T-helper 17 cell (primary cell): ENCODE results near the gene MANF. TPM values are rescaled to one million over a fixed set of nuclear protein-coding genes. Genes with fewer than 3 reads are reported as not detected.

Source experiments
- ATAC-seq: fragments of 150-1000 bp; cut with Tn5 transposase; 2 replicates; pipeline ENCODE4 v1.10.0; 2021; ENCODE audit warnings: mild to moderate bottlenecking, moderate library complexity
- DNase-seq, 3 donors: peaks; one replicate each; pipeline versions ENCODE4 v3.0.0 to v3.0.0-alpha.2; 2020 to 2021
- H3K9me3 ChIP-seq: one replicate; pipeline ENCODE4 v1.7.0; 2013; ENCODE audit warnings: low read length, mild to moderate bottlenecking; ENCODE audit not compliant: control insufficient read depth, poor library complexity, severe bottlenecking
- H3K27ac Mint-ChIP-seq: one replicate; pipeline ENCODE4 v1.8.0; 2022; ENCODE audit warnings: mild to moderate bottlenecking, moderate library complexity, mixed read lengths
- H3K27me3 Mint-ChIP-seq: one replicate; pipeline ENCODE4 v1.8.0; 2022; ENCODE audit warnings: mixed read lengths
- H3K36me3 Mint-ChIP-seq: one replicate; pipeline ENCODE4 v1.8.0; 2022; ENCODE audit warnings: low read depth, mixed read lengths
- H3K4me1 Mint-ChIP-seq: one replicate; pipeline ENCODE4 v1.8.0; 2022; ENCODE audit warnings: mild to moderate bottlenecking, mixed read lengths
- H3K4me3 Mint-ChIP-seq: one replicate; pipeline ENCODE4 v1.8.0; 2022; ENCODE audit warnings: mild to moderate bottlenecking, moderate library complexity, mixed read lengths
- total RNA-seq, 4 donors: library from RNA in 2 of 4; stranded (reverse) in 2 of 4; gene quantifications; one replicate each; pipeline ENCODE4 v1.2.3 and lab custom pipeline; 2022 to 2026

The MANF gene
- total RNA-seq, 2 donors from 2014 or later: 35.4 to 43.3 TPM

DNA sequence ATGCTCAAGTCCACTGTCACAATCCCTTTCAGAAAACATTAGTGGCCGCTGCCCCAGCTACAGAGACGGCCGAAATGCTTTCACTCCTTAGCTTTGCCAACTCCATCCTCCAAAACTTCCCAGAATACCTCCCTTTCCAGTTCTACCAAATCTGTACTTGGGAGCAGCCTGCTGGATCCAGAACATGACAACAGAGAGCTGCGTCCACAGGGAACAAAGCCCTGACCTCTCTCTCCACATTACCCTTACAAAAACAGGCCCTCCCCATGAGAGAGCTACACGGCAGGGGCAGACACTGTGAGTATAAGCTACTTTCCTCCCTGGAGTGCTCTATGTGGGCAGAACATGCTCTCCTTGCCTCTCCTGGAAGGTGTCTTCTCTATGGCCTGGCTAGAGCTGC, 12.3 kb downstream of the MANF start:
- Mint-ChIP-seq H3K4me3 (no peak overlapping the region), H3K27ac (peak overlapping the region; percentile 79), H3K36me3 (peaks cover 8% of the 10 kb centered on the region), H3K27me3 (no peaks in the 10 kb centered on the region), H3K4me1 (peaks cover 31% of the 10 kb centered on the region)
- ATAC-seq: no peak
- no peak for DNase-seq
- H3K9me3 ChIP-seq: no peaks in the 10 kb centered on the region

DNA sequence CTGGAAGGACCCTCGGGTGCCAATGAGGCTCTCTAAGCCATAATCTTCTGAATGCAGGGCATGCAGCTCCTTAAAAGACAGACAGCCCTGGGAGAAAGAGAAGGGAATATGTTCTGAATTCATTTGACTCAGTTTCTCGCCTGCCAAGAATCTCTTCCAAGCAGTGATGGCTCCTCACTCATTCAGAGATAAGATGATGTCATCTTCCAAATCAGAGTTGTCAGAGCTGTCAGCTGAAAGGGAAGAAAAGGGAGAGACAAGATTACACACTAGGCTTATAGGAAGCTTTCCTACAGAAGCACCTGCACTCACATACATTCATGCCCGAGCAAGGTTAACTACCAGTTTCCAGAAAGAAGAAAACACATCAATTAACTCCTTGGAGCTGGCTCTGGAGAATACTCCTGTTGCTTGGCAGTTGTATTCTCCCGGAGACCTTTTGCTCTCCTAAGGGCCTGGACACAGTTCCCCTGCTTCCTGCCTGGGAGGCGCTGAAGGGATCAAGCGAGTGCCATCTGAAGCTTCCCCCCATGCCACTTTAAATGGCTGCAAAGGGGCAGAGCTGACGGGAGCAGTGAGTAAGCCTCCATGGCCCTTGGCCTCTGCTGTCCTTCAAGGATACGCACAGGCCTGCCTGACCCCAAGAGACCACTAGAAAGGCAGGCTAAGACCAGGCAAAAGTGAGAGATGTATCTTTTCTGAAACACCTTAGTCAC, 13.7 kb downstream of the MANF start:
- Mint-ChIP-seq H3K27me3 (no peaks in the 10 kb centered on the region), H3K27ac (no peak overlapping the region), H3K4me1 (peaks cover 33% of the 10 kb centered on the region), H3K36me3 (peaks cover 12% of the 10 kb centered on the region), H3K4me3 (no peak overlapping the region)
- DNase-seq: no peak
- H3K9me3 ChIP-seq: no peaks in the 10 kb centered on the region
- ATAC-seq: no peak

DNA sequence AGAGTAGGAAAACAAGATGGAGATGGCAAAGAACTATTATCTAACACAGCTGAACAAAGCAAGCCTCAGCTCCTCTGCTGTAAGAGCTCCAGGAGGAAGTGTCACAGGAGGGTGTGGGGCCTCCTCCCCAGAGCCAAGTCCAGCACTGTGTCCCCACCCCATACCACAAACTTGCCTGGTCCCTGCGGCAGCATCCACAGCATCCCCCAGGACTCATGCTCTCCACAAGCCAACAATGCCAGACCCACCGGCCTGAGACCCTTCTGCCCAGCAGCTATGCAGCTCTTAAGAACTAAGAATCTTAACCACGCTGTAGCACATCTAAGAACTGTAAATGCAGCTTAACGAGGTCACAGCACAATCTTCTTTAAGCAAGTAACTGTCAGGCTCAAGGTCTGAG, 15.1 kb downstream of the MANF start:
- no peaks in the 10 kb centered on the region for H3K9me3 ChIP-seq
- peak overlapping the region; percentile 49 for H3K27ac Mint-ChIP-seq
- DNase-seq (no peak), ATAC-seq (no peak)
- H3K36me3 Mint-ChIP-seq: peaks cover 8% of the 10 kb centered on the region
- no peak overlapping the region for H3K4me3 Mint-ChIP-seq
- H3K27me3 Mint-ChIP-seq: no peaks in the 10 kb centered on the region
- peaks cover 22% of the 10 kb centered on the region for H3K4me1 Mint-ChIP-seq

DNA sequence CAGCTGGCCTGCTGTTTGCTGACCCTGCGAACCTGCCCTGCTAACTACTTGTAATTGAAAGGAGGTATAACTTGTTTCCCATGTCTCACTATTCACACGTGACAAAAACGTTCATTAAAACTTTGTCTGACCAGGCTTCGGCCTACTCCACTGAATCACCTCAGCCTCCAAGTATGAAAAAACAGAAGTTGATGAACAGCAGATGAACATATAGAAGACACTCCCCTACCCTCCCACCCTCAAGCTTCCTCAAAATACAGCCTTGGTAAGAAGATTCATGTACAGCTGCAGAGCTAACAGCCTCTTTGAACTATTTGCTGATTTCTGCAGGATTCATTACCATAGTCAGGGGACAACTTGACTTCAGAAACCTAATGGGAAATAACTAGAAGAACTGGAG, 16.6 kb downstream of the MANF start:
- no peaks in the 10 kb centered on the region for H3K9me3 ChIP-seq
- DNase-seq: no peak
- peaks cover 13% of the 10 kb centered on the region for H3K4me1 Mint-ChIP-seq
- H3K4me3 Mint-ChIP-seq: no peak overlapping the region
- H3K27me3 Mint-ChIP-seq: no peaks in the 10 kb centered on the region
- H3K36me3 Mint-ChIP-seq: peaks cover 10% of the 10 kb centered on the region
- ATAC-seq: no peak
- peak overlapping the region; percentile 19 for H3K27ac Mint-ChIP-seq

DNA sequence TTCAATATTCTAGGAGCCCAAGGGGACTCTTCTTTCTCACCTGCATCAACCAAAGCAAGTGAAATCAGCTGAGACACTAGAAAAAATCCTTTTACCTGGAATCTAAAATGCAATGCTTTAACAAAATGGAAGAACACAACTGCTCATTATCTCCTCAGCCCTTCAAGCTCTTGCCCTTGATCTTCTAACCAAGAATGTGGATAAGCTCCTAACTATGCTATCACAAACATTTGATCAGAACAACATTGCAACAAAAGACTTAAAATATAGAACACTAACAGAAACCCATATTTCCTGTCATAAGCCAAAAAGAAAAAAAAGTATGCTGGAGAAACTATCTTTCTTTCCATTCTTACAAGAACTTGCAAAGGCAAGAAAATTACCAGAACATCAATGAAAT, 18.6 kb downstream of the MANF start:
- ATAC-seq: no peak
- H3K4me3 Mint-ChIP-seq: no peak overlapping the region
- no peak for DNase-seq
- no peaks in the 10 kb centered on the region for H3K27me3 Mint-ChIP-seq
- peak overlapping the region; percentile 76 for H3K27ac Mint-ChIP-seq
- no peaks in the 10 kb centered on the region for H3K9me3 ChIP-seq
- H3K4me1 Mint-ChIP-seq: peaks cover 12% of the 10 kb centered on the region
- peaks cover 10% of the 10 kb centered on the region for H3K36me3 Mint-ChIP-seq

DNA sequence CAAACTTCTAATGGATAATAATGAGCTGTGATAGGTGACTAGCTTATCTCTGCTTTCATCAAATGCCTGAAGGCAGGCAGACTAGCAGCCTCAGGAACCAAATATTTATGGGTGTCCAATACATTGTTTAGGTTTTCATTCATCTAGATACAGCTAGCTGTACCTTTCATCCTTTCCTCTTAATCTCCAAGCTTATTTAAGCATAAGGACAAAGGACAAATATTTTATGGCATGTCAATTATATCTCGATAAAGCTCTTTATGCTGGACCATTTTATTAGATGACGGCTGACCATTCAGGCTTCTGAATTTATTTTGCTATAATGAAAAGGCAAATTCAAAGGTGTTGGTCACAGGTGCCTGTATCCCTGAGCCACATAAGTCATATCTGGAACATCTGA, 22.9 kb downstream of the MANF start:
- no peak for ATAC-seq
- peak overlapping the region; percentile 43 for H3K27ac Mint-ChIP-seq
- no peaks in the 10 kb centered on the region for H3K9me3 ChIP-seq
- no peak overlapping the region for H3K4me3 Mint-ChIP-seq
- no peaks in the 10 kb centered on the region for H3K27me3 Mint-ChIP-seq
- DNase-seq: no peak
- H3K4me1 Mint-ChIP-seq: peaks cover 15% of the 10 kb centered on the region
- peaks cover 7% of the 10 kb centered on the region for H3K36me3 Mint-ChIP-seq

DNA sequence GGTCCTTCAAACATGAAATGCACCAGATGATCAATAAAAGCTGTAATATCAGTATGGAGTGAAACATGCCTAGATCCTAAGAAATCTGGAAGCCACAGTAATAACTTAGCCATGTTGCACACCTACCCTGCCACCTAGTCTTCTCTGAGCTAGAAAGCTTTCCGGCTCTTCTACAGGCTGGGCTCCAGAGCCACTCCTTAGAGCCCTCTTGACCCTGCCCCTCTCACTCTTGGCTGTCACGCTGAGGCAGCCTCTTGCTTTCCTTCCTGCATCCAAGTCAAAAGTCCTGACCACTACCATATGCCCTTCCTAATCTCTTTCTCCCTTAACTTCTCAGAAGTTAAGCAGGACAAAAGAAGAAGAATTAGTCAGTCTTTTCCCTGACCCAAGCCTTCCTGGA, 23.7 kb downstream of the MANF start:
- no peak for ATAC-seq
- H3K4me1 Mint-ChIP-seq: peaks cover 9% of the 10 kb centered on the region
- no peak overlapping the region for H3K4me3 Mint-ChIP-seq

DNA sequence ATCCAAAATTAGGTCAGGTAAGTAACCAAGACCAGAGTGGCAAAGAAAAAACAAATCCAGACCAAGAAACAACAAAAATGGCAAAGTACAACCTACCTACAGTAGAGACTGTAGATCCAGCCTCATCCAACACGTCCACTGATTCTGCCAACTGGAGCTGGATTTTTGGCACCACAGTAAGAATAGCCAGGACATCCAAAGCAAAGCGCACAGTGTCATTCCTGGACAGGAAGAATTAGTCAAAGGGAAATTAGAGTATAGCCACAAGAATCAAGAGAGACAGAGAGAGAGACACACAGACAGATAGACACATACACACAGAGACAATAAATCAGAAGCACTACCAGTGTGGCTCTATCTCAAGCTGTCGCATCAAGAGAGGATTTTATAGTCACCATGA, 37.1 kb downstream of the MANF start:
- Mint-ChIP-seq H3K36me3 (peaks cover 10% of the 10 kb centered on the region), H3K4me1 (peaks cover 3% of the 10 kb centered on the region), H3K27ac (no peak overlapping the region), H3K27me3 (no peaks in the 10 kb centered on the region), H3K4me3 (no peak overlapping the region)
- H3K9me3 ChIP-seq: no peaks in the 10 kb centered on the region
- no peak for ATAC-seq
- no peak for DNase-seq

More for the DNA sequence above, 23.7 kb downstream of the MANF start:
- Mint-ChIP-seq H3K27me3 (no peaks in the 10 kb centered on the region), H3K36me3 (peaks cover 6% of the 10 kb centered on the region), H3K27ac (peak overlapping the region; percentile 43)
- no peak for DNase-seq
- H3K9me3 ChIP-seq: no peaks in the 10 kb centered on the region

DNA sequence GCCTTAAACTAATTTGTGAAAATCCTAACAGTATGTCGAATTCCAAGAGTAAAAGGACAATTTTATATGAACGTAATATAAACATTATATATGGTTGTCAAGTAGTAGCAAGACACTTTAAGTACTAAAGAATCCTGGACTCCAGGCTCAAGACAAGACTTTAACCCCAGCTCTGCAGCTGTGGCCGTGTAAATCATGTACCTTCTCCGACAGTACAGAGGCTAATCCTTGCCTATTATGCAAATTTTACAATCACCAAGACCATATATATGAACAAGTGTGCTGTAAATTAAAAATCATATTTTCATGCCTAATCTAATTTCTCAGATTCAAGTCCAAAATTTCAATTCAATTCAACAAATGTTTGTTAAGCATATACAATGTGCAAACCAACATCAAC, 41.8 kb downstream of the MANF start:
- ATAC-seq (no peak), DNase-seq (no peak)
- peaks cover 5% of the 10 kb centered on the region for H3K4me1 Mint-ChIP-seq
- no peak overlapping the region for H3K4me3 Mint-ChIP-seq
- no peaks in the 10 kb centered on the region for H3K27me3 Mint-ChIP-seq
- no peak overlapping the region for H3K27ac Mint-ChIP-seq
- H3K36me3 Mint-ChIP-seq: peaks cover 2% of the 10 kb centered on the region
- H3K9me3 ChIP-seq: no peaks in the 10 kb centered on the region

DNA sequence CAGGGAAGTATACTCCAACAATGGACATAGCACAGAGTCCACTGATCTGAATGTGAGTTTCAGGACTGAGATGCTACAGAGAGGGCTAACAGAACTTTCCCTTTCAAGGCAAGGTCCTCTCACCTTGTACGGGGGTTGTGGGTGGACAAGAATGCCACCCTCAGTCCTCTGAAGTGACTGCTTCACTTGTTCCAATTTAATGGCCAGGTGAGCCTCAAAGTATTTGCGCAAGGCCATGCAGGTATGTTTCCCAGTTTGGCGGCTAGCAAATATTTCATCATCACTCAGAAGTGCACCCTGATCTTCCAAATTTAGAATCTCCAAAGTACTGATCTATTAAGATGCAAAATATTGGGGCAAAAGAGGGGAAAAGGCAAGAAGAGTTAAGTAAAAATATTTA, 44.0 kb downstream of the MANF start:
- DNase-seq: no peak
- ATAC-seq: no peak
- no peaks in the 10 kb centered on the region for H3K27me3 Mint-ChIP-seq
- no peak overlapping the region for H3K27ac Mint-ChIP-seq
- no peak overlapping the region for H3K4me3 Mint-ChIP-seq
- H3K36me3 Mint-ChIP-seq: peaks cover 2% of the 10 kb centered on the region
- peaks cover 2% of the 10 kb centered on the region for H3K4me1 Mint-ChIP-seq
- no peaks in the 10 kb centered on the region for H3K9me3 ChIP-seq

DNA sequence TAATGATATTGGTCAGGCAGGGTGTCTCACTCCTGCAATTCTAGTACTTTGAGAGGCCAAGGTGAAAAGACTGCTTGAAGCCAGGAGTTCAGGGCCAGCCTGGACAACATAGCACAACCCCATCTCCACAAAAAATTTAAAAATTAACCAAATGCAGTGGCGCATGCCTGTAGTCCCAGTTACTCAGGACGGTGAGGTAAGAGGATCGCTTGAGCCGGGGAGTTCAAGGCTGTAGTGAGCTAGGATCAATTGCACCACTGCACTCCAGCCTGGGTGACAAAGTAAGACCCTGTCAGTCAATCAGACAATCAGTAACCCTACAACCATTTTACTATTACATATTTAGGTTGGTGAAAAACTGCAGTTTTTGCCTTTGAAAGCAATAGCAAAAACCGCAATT, 49.0 kb downstream of the MANF start:
- ATAC-seq (no peak), DNase-seq (no peak)
- no peak overlapping the region for H3K27ac Mint-ChIP-seq
- peaks cover 9% of the 10 kb centered on the region for H3K4me1 Mint-ChIP-seq
- no peaks in the 10 kb centered on the region for H3K9me3 ChIP-seq
- peaks cover 4% of the 10 kb centered on the region for H3K36me3 Mint-ChIP-seq
- H3K27me3 Mint-ChIP-seq: no peaks in the 10 kb centered on the region
- no peak overlapping the region for H3K4me3 Mint-ChIP-seq

DNA sequence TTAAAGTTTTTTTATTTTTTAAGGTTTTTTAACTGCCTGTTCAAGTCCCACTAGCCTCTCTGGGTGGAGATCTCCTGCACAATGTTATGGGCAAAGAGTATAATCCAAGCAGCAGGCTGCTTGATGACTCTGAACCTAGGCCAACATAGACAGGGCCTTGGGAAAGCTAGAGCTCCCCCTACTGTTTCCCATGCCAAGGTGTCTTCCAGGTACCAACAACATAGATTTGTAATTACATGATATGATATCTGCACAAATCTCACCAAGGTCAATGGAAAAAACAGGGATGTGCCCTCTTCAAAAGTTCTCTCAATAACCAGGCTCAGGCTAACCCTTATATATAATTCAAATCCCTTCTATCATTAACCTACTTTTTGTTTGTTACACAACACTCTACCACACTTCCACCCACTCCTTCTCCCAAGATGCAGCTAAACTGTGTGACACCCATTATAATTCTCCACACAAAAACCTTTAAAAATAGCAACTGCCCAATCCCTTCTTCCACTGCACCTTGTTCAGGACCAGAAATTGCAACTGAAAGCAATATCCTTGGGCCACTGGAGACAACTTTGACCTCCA, 49.7 kb downstream of the MANF start:
- H3K27ac Mint-ChIP-seq: no peak overlapping the region

DNA sequence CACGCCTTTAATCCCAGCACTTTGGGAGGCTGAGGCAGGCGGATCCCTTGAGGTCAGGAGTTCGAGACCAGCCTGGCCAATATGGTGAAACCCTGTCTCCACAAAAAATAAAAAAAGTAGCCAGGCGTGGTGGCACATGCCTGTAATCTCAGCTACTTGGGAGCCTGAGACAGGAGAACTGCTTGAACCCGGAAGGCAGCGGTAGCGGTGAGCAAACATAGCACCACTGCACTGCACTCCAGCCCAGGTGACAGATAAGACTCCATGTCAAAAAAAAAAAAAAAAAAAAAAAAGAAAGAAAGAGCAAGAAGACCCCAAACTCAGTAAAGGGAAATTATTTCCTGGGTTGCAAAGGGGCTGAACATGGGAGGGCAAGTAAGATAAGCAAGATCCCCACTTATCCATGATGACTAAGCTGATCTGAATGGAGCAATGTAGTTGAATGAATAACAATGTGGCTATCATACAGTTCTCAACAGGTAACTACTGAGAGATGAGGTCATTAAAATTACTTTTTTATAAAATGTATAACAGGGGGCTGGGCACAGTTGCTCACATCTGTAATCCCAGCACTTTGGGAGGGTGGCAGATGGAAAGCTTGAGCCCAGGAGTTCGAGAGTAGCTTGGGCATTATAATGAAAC, 52.0 kb downstream of the MANF start:
- no peaks in the 10 kb centered on the region for H3K27me3 Mint-ChIP-seq
- ATAC-seq (no peak), DNase-seq (no peak)
- peak overlapping the region; percentile 34 for H3K27ac Mint-ChIP-seq
- no peaks in the 10 kb centered on the region for H3K9me3 ChIP-seq
- no peak overlapping the region for H3K4me3 Mint-ChIP-seq
- H3K4me1 Mint-ChIP-seq: peaks cover 14% of the 10 kb centered on the region
- H3K36me3 Mint-ChIP-seq: peaks cover 7% of the 10 kb centered on the region

More for the DNA sequence above, 49.7 kb downstream of the MANF start:
- Mint-ChIP-seq H3K27me3 (no peaks in the 10 kb centered on the region), H3K4me3 (peak overlapping the region; percentile 70), H3K4me1 (peaks cover 9% of the 10 kb centered on the region), H3K36me3 (peaks cover 4% of the 10 kb centered on the region)
- DNase-seq: peak in 2 of 3 donors; percentile 10 to 26
- no peaks in the 10 kb centered on the region for H3K9me3 ChIP-seq
- ATAC-seq: peak; percentile 90
